GM21717 (cell line): ENCODE measurements around the gene RGS10.
"Not testable (repeated sequence)": the region's sequence is repeated elsewhere in the genome, so short reads cannot be mapped to it uniquely, and the experiment has no call there.

Experiments
- ATAC-seq: cut with Tn5 transposase; IDR thresholded peaks from one replicate; pipeline ENCODE4 v1.9.1; 2021; ENCODE audit warnings: mild to moderate bottlenecking, moderate library complexity; ENCODE audit not compliant: unreplicated experiment

RGS10 gene

GRCh38 chr10:119473771-119474170 is 68.7 kb downstream of the RGS10 start:
- ATAC-seq, result no peak

- ATAC-seq, result no peak
Measured at GRCh38 chr10:119470920-119471702, 71.4 kb downstream of the RGS10 start.

- ATAC-seq, result no peak
Measured at GRCh38 chr10:119469846-119470245, 72.7 kb downstream of the RGS10 start.

- ATAC-seq, result no peak
Measured at GRCh38 chr10:119469325-119469707, 73.2 kb downstream of the RGS10 start.

GRCh38 chr10:119468542-119469324 is 73.8 kb downstream of the RGS10 start:
- ATAC-seq, result no peak

- no peak for ATAC-seq
Measured at GRCh38 chr10:119466655-119467054, 75.9 kb downstream of the RGS10 start.

- ATAC-seq, result no peak
Measured at GRCh38 chr10:119466076-119466475, 76.4 kb downstream of the RGS10 start.

- no peak for ATAC-seq
Measured at GRCh38 chr10:119465085-119465484, 77.4 kb downstream of the RGS10 start.

- ATAC-seq, result not testable (repeated sequence)
Measured at GRCh38 chr10:119463195-119463594, 79.3 kb downstream of the RGS10 start.

- no peak for ATAC-seq
Measured at GRCh38 chr10:119462773-119463172, 79.7 kb downstream of the RGS10 start.

GRCh38 chr10:119461923-119462322 is 80.6 kb downstream of the RGS10 start:
- peak; percentile 69 for ATAC-seq

- ATAC-seq, result peak; percentile 45
Measured at GRCh38 chr10:119461380-119461779, 81.1 kb downstream of the RGS10 start.

GRCh38 chr10:119460369-119461195 is 81.9 kb downstream of the RGS10 start:
- ATAC-seq, result no peak

- no peak for ATAC-seq
Measured at GRCh38 chr10:119459681-119460340, 82.7 kb downstream of the RGS10 start.

- no peak for ATAC-seq
Measured at GRCh38 chr10:119457966-119458766, 84.4 kb downstream of the RGS10 start.

GRCh38 chr10:119456435-119456810 is 86.1 kb downstream of the RGS10 start:
- ATAC-seq, result no peak

GRCh38 chr10:119455609-119456434 is 86.7 kb downstream of the RGS10 start:
- no peak for ATAC-seq

GRCh38 chr10:119454990-119455389 is 87.5 kb downstream of the RGS10 start:
- ATAC-seq, result no peak

- no peak for ATAC-seq
Measured at GRCh38 chr10:119454316-119454715, 88.2 kb downstream of the RGS10 start.
